Endodermal cell (in vitro differentiated cells): Measurements from ENCODE around the gene EFNA2. TPM values are rescaled to one million over a fixed set of nuclear protein-coding genes. Genes with fewer than 3 reads are reported as not detected.

ENCODE experiments used
- DNase-seq: peaks from one replicate; pipeline ENCODE4 v3.0.0-alpha.2; 2017
- H3K27ac ChIP-seq: 2 replicates; pipeline ENCODE4 v1.5.1; 2013; ENCODE audit warnings: mild to moderate bottlenecking, low read depth, low read length, moderate library complexity
- H3K27me3 ChIP-seq: 2 replicates; pipeline ENCODE4 v1.6.1; 2013; ENCODE audit warnings: mild to moderate bottlenecking, low read length, moderate library complexity; ENCODE audit not compliant: insufficient read depth, control insufficient read depth, poor library complexity, severe bottlenecking
- H3K36me3 ChIP-seq: 2 replicates; pipeline ENCODE4 v1.7.0; 2013; ENCODE audit warnings: mild to moderate bottlenecking, low read length, moderate library complexity; ENCODE audit not compliant: control insufficient read depth, insufficient read depth
- H3K4me1 ChIP-seq: one replicate; pipeline ENCODE4 v1.7.0; 2013; ENCODE audit warnings: low read length; ENCODE audit not compliant: control insufficient read depth, insufficient read depth
- H3K4me3 ChIP-seq: 2 replicates; pipeline ENCODE4 v1.5.1; 2013; ENCODE audit warnings: mild to moderate bottlenecking, low read length, moderate library complexity
- H3K9ac ChIP-seq: 2 replicates; pipeline ENCODE4 v1.6.1; 2013; ENCODE audit warnings: mild to moderate bottlenecking, low read length, moderate library complexity; ENCODE audit not compliant: poor library complexity, severe bottlenecking; ENCODE audit errors: extremely low read depth
- H3K9me3 ChIP-seq: 2 replicates; pipeline ENCODE4 v1.6.1; 2013; ENCODE audit warnings: mild to moderate bottlenecking, low read length, moderate library complexity; ENCODE audit not compliant: control insufficient read depth
- H3K27ac Mint-ChIP-seq: 2 replicates; pipeline ENCODE4 v1.8.0; 2020; ENCODE audit warnings: mixed read lengths
- H3K27me3 Mint-ChIP-seq: 2 replicates; pipeline ENCODE4 v1.8.0; 2021; ENCODE audit warnings: mild to moderate bottlenecking, mixed read lengths; ENCODE audit not compliant: insufficient read depth
- H3K36me3 Mint-ChIP-seq: 2 replicates; pipeline ENCODE4 v1.8.0; 2020; ENCODE audit warnings: low read depth, mixed read lengths
- H3K4me1 Mint-ChIP-seq: 2 replicates; pipeline ENCODE4 v1.8.0; 2020; ENCODE audit warnings: mixed read lengths
- H3K4me3 Mint-ChIP-seq: 2 replicates; pipeline ENCODE4 v1.8.0; 2020; ENCODE audit warnings: mild to moderate bottlenecking, moderate library complexity, mixed read lengths
- H3K9me3 Mint-ChIP-seq: 2 replicates; pipeline ENCODE4 v1.8.0; 2020; ENCODE audit warnings: mild to moderate bottlenecking, mixed read lengths
- WGBS, 2 experiments: methylation state at CpG; one replicate each; pipeline versions ENCODE4 v1.1.5 to v1.1.7; 2013; ENCODE audit warnings: missing lambda C conversion rate in 2 of 2, mixed read lengths in 1 of 2; ENCODE audit not compliant: insufficient coverage in 1 of 2, insufficient read length in 1 of 2; 5-methylcytosine and 5-hydroxymethylcytosine counted together
- total RNA-seq, 2 donors: library from RNA; stranded (reverse); fragmentation: NEBNext Ultra II Directional in 1 of 2; extraction: Animal tissue kit (Norgen Biotek cat#: 25700) in 1 of 2; gene quantifications; 2 replicates in 1 of 2; 3 replicates in 1 of 2; pipeline ENCODE4 v1.2.1, GENCODE V29; 2021
- TF ChIP-seq, protein P1 (sequence below): fragments of 200-600 bp; sonication (generic); conservative IDR thresholded peaks from 2 replicates; pipeline ENCODE4 v1.5.0; 2021; ENCODE audit warnings: antibody characterized with exemption, mild to moderate bottlenecking

EFNA2 gene
- total RNA-seq, 2 donors from 2014 or later = 28.6 to 30.7 TPM

DNA sequence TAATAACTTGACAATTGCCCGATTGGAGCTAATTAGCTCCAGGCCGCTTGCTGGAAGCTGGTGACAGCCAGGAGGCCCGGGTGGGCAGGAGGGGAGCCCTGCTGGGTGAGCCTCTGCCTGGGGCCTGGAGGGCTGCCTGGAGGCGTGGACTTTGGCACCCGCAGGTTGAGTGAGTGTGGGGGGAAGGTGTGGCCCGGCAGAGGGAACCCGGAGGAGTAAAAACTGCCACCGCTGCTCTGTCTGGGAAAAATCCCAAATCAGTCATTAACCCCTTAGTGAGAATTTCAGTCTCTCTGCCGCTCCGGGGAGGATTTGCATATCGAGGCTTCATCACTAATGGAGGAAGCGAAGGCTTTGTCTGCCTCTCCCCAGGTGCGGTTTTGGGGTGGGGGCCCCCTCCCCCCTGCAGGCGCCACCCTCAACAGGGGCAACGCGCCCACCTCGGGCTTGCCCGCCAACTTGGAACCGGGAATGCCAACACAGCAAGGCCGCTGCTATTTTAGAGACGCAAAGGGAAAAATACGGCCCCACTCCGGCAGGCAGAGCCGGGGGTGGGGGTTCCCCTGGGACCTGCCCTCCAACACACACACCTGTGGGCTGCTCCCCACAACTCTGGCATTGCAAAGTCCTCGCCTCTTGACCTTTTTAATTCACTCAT is 6.2 kb downstream of the EFNA2 start:
- Mint-ChIP-seq H3K27me3 (peaks cover 6% of the 10 kb centered on the region), H3K4me3 (no peak overlapping the region), H3K9me3 (no peaks in the 10 kb centered on the region), H3K27ac (no peak overlapping the region), H3K4me1 (no peaks in the 10 kb centered on the region), H3K36me3 (no peaks in the 10 kb centered on the region)
- H3K9ac ChIP-seq = no peak overlapping the region
- no peaks in the 10 kb centered on the region for H3K27me3 ChIP-seq
- WGBS, 2 experiments = 87 to 89% methylated on average over 16 to 25 of the region's 25 CpGs
- peaks cover 6% of the 10 kb centered on the region for H3K4me1 ChIP-seq
- TF ChIP-seq, protein P1, sequence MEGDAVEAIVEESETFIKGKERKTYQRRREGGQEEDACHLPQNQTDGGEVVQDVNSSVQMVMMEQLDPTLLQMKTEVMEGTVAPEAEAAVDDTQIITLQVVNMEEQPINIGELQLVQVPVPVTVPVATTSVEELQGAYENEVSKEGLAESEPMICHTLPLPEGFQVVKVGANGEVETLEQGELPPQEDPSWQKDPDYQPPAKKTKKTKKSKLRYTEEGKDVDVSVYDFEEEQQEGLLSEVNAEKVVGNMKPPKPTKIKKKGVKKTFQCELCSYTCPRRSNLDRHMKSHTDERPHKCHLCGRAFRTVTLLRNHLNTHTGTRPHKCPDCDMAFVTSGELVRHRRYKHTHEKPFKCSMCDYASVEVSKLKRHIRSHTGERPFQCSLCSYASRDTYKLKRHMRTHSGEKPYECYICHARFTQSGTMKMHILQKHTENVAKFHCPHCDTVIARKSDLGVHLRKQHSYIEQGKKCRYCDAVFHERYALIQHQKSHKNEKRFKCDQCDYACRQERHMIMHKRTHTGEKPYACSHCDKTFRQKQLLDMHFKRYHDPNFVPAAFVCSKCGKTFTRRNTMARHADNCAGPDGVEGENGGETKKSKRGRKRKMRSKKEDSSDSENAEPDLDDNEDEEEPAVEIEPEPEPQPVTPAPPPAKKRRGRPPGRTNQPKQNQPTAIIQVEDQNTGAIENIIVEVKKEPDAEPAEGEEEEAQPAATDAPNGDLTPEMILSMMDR = no peak
- no peak overlapping the region for H3K27ac ChIP-seq
- peaks cover 3% of the 10 kb centered on the region for H3K36me3 ChIP-seq
- DNase-seq = no peak
- no peaks in the 10 kb centered on the region for H3K9me3 ChIP-seq
- no peak overlapping the region for H3K4me3 ChIP-seq

DNA sequence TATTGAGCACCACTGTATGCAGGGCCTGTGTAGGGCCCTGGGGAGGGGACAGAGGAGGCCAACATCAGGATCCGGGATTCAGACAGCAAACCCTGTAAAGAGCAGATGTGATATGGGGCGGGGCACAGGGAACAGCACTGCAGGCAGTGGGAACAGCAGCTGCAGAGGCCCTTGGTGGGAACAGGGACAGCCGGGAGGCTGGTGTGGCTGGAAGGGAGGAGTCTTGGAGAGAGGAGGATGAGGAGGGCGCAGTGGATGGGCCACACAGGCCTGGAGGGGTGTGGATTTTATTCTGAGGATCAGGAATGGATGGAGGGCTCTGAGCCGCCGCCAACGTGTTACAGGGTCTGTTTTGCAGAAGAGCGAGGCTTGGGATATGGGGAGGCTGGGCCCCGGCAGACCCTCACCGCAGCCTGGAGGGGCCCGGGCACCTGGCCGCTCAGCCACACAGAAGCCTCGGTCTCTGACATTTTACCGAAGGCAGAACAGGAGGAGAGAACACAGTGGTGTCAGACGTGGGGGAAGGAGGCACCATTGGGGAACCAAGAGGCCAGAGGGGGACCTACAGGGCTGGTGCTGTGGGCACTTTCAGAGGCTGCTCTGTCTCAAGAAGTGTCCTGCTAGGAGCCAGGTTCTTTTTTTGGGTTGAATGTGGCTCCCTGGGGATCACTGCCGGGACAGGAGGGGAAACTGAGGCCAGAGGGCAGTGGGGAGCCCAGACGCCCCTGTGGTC is 6.9 kb downstream of the EFNA2 start:
- no peak overlapping the region for H3K27ac Mint-ChIP-seq
- no peaks in the 10 kb centered on the region for H3K9me3 Mint-ChIP-seq
- WGBS, 2 experiments = 77 to 93% methylated on average over 11 to 17 of the region's 17 CpGs

DNA sequence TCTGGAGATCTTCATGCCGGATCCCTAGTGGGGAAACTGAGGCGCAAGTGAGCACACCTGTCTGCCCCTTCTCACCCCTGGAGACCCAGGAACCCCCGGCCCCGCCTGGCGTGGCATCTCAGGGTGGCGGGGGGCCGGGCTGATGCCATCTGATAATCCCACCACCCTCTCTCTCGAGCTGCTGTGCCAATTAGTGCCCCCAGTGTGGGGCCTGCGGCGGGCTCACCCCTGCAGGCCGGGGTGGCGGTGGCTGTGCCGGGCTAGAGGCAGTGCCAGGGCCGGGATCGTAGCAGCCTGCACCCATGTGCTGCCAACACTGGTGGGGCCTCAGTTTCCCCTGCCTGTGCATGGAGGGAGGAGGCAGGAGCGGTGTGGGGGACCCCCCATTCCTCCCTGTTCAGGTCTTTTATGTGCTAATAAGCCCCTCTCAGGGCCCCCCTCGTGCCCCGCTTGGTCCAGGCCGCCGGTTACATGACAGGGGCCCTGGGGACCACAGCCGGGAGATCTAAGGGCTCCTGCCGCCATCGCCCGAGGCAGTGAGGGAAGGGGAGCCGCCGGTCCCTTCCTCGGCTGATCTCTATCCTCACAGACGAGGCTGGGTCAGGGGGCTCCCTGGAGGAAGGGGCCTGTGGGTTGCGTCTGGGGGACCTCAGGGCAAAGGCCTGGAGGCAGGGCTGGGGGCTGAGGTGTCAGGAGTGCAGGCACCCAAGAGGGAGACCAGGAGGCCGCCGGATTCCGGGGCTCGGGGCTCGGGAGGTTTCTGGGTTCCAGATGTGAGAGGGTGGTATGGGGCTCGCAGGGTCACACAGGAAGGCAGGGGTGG is 8.3 kb downstream of the EFNA2 start:
- no peak overlapping the region for H3K4me3 ChIP-seq
- no peaks in the 10 kb centered on the region for H3K4me1 Mint-ChIP-seq
- no peaks in the 10 kb centered on the region for H3K9me3 Mint-ChIP-seq
- no peak overlapping the region for H3K9ac ChIP-seq
- H3K4me1 ChIP-seq = no peaks in the 10 kb centered on the region
- H3K36me3 Mint-ChIP-seq = peaks cover 11% of the 10 kb centered on the region
- H3K36me3 ChIP-seq = peaks cover 10% of the 10 kb centered on the region
- DNase-seq = no peak
- H3K27ac Mint-ChIP-seq = no peak overlapping the region
- H3K4me3 Mint-ChIP-seq = no peak overlapping the region
- whole genome bisulfite sequencing, 2 experiments = 92 to 95% methylated on average over 12 to 35 of the region's 35 CpGs
- H3K27ac ChIP-seq = no peak overlapping the region
- peaks cover 6% of the 10 kb centered on the region for H3K27me3 Mint-ChIP-seq
- TF ChIP-seq, protein P1 = no peak
- no peaks in the 10 kb centered on the region for H3K27me3 ChIP-seq
- no peaks in the 10 kb centered on the region for H3K9me3 ChIP-seq

More for the DNA sequence above, 6.9 kb downstream of the EFNA2 start:
- DNase-seq = no peak
- H3K27me3 ChIP-seq = no peaks in the 10 kb centered on the region
- Mint-ChIP-seq H3K4me1 (no peaks in the 10 kb centered on the region), H3K36me3 (peaks cover 3% of the 10 kb centered on the region), H3K4me3 (no peak overlapping the region), H3K27me3 (peaks cover 6% of the 10 kb centered on the region)
- TF ChIP-seq, protein P1 = no peak
- no peaks in the 10 kb centered on the region for H3K4me1 ChIP-seq
- no peaks in the 10 kb centered on the region for H3K9me3 ChIP-seq
- H3K27ac ChIP-seq = no peak overlapping the region
- H3K4me3 ChIP-seq = no peak overlapping the region
- H3K9ac ChIP-seq = no peak overlapping the region
- H3K36me3 ChIP-seq = peaks cover 10% of the 10 kb centered on the region
